HEK293 (cell line): ENCODE results near the gene PRR11.

Source experiments
- GLI4 ChIP-seq: fragments of 450-650 bp; formaldehyde crosslinking; IDR thresholded peaks from 2 replicates; pipeline ENCODE4 v1.5.1; 2016; ENCODE audit warnings: missing biosample characterization, missing genetic modification characterization
- OVOL3 ChIP-seq: fragments of 450-650 bp; formaldehyde crosslinking; IDR thresholded peaks from 2 replicates; pipeline ENCODE4 v1.5.1; 2016; ENCODE audit warnings: missing biosample characterization, missing genetic modification characterization
- REPIN1 ChIP-seq: fragments of 450-650 bp; formaldehyde crosslinking; IDR thresholded peaks from 2 replicates; pipeline ENCODE4 v1.5.1; 2017; ENCODE audit warnings: missing biosample characterization, missing genetic modification characterization, low read depth
- TCF7L2 ChIP-seq: IDR thresholded peaks from 2 replicates; pipeline ENCODE4 v1.6.1; 2011; ENCODE audit warnings: low read depth, mild to moderate bottlenecking, inconsistent platforms, low read length, moderate library complexity, borderline replicate concordance
- ZFP37 ChIP-seq: fragments of 450-650 bp; formaldehyde crosslinking; IDR thresholded peaks from 2 replicates; pipeline ENCODE4 v1.5.1; 2016; ENCODE audit warnings: missing biosample characterization, missing genetic modification characterization
- ZNF10 ChIP-seq: fragments of 450-650 bp; formaldehyde crosslinking; IDR thresholded peaks from 2 replicates; pipeline ENCODE4 v1.5.1; 2017; ENCODE audit warnings: missing biosample characterization, missing genetic modification characterization
- ZNF274 ChIP-seq, 2 experiments: fragments of 200-500 bp in 1 of 2; fragments of 450-650 bp in 1 of 2; sonication (Bioruptor generic) in 1 of 2; formaldehyde crosslinking in 1 of 2; IDR thresholded peaks; 2 replicates each; pipeline versions ENCODE4 v1.5.1 to v1.6.1; 2014 to 2016; ENCODE audit warnings: borderline replicate concordance in 1 of 2, inconsistent platforms in 1 of 2, low read length in 1 of 2, missing biosample characterization in 1 of 2, missing genetic modification characterization in 1 of 2
- ZNF302 ChIP-seq: fragments of 450-650 bp; formaldehyde crosslinking; IDR thresholded peaks from 2 replicates; pipeline ENCODE4 v1.5.1; 2016; ENCODE audit warnings: missing biosample characterization, missing genetic modification characterization, low read depth
- ZNF324 ChIP-seq: fragments of 450-650 bp; formaldehyde crosslinking; IDR thresholded peaks from 2 replicates; pipeline ENCODE4 v1.5.1; 2016; ENCODE audit warnings: missing biosample characterization, missing genetic modification characterization
- ZNF37A ChIP-seq: fragments of 450-650 bp; IDR thresholded peaks from 2 replicates; pipeline ENCODE4 v1.5.1; 2018; ENCODE audit warnings: missing biosample characterization, missing genetic modification characterization
- ZNF416 ChIP-seq: fragments of 450-650 bp; formaldehyde crosslinking; IDR thresholded peaks from 2 replicates; pipeline ENCODE4 v1.5.1; 2016; ENCODE audit warnings: missing biosample characterization, missing genetic modification characterization
- ZNF777 ChIP-seq: fragments of 450-650 bp; formaldehyde crosslinking; IDR thresholded peaks from 2 replicates; pipeline ENCODE4 v1.5.1; 2017; ENCODE audit warnings: missing biosample characterization, missing genetic modification characterization, borderline replicate concordance
- TF ChIP-seq, protein P1 (sequence below): fragments of 450-650 bp; formaldehyde crosslinking; IDR thresholded peaks from 2 replicates; pipeline ENCODE4 v1.5.1; 2016; ENCODE audit warnings: missing biosample characterization, missing genetic modification characterization
- TF ChIP-seq, protein P2 (sequence below): fragments of 450-650 bp; formaldehyde crosslinking; IDR thresholded peaks from 2 replicates; pipeline ENCODE4 v1.5.1; 2016; ENCODE audit warnings: missing biosample characterization, missing genetic modification characterization

DNA sequence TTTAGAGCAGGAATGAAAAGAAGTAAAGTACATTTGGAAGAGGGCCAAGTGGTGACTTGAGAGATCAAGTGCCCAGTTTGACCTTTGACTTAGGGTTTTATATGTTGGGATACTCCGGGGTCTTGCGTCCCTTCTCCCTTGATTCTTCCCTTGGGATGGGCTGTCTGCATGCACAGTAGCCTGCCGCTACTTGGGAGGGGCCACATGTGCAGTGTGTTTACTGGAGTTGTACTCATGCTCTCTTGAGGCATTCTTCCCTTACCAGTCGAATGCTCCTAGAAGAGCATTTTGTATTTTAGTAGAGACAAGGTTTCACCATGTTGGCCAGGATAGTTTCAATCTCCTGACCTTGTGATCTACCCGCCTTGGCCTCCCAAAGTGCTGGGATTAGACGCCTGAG is 88.5 kb downstream of the PRR11 start:
- TF ChIP-seq ZNF10 (tag by site-specific recombination) = no peak
- TF ChIP-seq, protein P1, sequence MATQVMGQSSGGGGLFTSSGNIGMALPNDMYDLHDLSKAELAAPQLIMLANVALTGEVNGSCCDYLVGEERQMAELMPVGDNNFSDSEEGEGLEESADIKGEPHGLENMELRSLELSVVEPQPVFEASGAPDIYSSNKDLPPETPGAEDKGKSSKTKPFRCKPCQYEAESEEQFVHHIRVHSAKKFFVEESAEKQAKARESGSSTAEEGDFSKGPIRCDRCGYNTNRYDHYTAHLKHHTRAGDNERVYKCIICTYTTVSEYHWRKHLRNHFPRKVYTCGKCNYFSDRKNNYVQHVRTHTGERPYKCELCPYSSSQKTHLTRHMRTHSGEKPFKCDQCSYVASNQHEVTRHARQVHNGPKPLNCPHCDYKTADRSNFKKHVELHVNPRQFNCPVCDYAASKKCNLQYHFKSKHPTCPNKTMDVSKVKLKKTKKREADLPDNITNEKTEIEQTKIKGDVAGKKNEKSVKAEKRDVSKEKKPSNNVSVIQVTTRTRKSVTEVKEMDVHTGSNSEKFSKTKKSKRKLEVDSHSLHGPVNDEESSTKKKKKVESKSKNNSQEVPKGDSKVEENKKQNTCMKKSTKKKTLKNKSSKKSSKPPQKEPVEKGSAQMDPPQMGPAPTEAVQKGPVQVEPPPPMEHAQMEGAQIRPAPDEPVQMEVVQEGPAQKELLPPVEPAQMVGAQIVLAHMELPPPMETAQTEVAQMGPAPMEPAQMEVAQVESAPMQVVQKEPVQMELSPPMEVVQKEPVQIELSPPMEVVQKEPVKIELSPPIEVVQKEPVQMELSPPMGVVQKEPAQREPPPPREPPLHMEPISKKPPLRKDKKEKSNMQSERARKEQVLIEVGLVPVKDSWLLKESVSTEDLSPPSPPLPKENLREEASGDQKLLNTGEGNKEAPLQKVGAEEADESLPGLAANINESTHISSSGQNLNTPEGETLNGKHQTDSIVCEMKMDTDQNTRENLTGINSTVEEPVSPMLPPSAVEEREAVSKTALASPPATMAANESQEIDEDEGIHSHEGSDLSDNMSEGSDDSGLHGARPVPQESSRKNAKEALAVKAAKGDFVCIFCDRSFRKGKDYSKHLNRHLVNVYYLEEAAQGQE (tag by site-specific recombination) = no peak
- TF ChIP-seq ZFP37 = no peak
- TF ChIP-seq REPIN1 = no peak
- no peak for TF ChIP-seq ZNF274 (IDR thresholded peaks at IDR 0.05; ENCODE audit: low read length)
- no peak for TF ChIP-seq ZNF274 (tag by site-specific recombination; IDR thresholded peaks at IDR 0.05; ENCODE audit: borderline replicate concordance)
- TF ChIP-seq, protein P2, sequence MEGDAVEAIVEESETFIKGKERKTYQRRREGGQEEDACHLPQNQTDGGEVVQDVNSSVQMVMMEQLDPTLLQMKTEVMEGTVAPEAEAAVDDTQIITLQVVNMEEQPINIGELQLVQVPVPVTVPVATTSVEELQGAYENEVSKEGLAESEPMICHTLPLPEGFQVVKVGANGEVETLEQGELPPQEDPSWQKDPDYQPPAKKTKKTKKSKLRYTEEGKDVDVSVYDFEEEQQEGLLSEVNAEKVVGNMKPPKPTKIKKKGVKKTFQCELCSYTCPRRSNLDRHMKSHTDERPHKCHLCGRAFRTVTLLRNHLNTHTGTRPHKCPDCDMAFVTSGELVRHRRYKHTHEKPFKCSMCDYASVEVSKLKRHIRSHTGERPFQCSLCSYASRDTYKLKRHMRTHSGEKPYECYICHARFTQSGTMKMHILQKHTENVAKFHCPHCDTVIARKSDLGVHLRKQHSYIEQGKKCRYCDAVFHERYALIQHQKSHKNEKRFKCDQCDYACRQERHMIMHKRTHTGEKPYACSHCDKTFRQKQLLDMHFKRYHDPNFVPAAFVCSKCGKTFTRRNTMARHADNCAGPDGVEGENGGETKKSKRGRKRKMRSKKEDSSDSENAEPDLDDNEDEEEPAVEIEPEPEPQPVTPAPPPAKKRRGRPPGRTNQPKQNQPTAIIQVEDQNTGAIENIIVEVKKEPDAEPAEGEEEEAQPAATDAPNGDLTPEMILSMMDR (tag by site-specific recombination) = no peak
- no peak for TF ChIP-seq OVOL3
- no peak for TF ChIP-seq ZNF37A (tag by site-specific recombination)
- TF ChIP-seq ZNF416 (tag by site-specific recombination) = no peak
- no peak for TF ChIP-seq GLI4 (tag by site-specific recombination)
- TF ChIP-seq ZNF324 (tag by site-specific recombination) = no peak
- TF ChIP-seq ZNF777 (tag by site-specific recombination) = no peak
- no peak for TF ChIP-seq TCF7L2
- no peak for TF ChIP-seq ZNF302 (tag by site-specific recombination)
